GM18519 (cell line): ENCODE data around the gene MCCC1.
A peak's percentile ranks its signal among the peaks of the same experiment; 100 is the strongest.

Experiments
- ATAC-seq: cut with Tn5 transposase; IDR thresholded peaks from one replicate; pipeline ENCODE4 v1.9.1; 2021; ENCODE audit warnings: mild to moderate bottlenecking, moderate library complexity; ENCODE audit not compliant: unreplicated experiment, low FRiP score

The MCCC1 gene

DNA sequence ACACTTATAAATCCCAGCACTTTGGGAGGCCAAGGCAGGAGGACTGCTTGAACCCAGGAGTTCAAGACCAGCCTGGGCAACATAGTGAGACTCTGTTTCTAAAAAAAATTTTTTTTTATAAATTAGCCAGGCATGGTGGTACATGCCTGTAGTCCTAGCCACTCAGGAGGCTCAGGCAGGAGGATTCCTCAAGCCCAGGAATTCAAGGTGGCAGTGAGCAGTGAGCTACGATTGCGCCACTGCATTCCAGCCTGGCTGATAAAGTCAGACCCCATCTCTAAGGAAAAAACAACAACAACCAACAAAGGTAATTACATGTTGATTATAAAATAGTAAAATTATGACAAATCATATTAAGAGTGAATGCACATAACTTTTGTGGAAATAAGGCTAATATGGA lies 40.9 kb downstream of the MCCC1 start:
- no peak for ATAC-seq

DNA sequence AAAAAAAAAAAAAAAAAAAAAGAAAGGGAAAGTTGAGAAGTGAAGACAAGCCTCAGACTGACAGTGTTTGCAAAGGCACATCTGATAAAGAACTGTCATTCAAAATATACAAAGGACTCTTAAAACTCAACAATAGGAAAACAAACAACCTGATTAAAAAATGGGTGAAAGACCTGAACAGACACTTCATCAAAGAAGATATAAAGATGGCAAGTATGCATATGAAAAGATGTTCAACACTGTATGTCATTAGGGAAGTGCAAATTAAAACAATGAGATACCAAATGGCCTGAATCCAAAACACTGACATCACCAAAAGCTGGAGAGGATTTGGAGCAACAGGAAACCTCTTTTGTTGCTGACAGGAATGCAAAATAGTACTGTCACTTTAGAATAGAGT lies 48.6 kb downstream of the MCCC1 start:
- no peak for ATAC-seq

DNA sequence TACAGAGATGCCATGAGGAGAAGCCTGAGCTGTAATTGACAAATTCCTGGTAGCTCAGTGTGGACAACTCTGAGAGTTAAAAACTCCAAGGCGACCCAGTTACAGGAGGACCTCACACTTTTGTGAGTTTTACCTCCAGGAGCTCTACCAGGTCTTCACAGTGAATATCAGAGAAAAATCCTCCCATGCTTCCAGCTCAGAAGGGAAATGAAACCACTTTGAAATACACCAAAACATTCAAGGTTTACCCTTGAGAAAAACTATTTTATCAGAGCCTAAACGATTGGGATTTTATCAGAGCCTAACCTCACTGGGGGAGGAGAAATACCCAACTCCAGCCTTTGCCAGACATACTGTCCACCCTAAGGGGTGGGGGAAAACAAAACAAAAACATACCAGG lies 52.4 kb downstream of the MCCC1 start:
- ATAC-seq: no peak

DNA sequence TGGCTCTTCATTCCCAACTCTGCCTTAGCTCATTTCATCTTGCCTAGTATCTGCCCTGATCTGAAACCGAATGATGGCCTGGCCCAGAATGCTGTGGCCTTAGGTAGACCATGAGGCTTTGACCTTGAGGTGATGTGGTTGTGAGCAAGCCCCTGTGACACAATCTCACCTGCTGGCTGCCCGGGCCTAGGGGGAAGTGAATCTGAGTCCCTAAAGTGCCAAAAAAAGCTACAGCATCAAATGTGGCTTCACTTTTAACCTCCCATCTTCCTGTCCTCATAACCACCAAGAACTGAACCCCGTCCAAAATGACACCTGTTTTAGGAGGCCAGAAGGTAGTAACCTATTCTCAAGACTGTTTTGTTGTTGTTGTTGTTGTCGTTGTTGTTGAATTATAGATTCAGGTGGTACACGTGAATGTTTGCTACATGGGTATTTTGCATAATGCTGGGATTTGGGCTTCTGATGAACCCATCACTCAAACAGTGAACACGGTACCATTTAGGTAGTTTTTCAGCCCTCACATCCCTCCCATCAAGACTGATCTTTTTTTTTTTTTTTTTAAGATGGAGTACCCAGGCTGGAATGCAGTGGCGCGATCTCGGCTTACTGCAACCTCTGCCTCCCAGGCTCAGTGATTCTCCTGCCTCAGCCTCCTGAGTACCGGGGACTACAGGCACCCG lies 54.6 kb downstream of the MCCC1 start:
- peak; percentile 93 for ATAC-seq

DNA sequence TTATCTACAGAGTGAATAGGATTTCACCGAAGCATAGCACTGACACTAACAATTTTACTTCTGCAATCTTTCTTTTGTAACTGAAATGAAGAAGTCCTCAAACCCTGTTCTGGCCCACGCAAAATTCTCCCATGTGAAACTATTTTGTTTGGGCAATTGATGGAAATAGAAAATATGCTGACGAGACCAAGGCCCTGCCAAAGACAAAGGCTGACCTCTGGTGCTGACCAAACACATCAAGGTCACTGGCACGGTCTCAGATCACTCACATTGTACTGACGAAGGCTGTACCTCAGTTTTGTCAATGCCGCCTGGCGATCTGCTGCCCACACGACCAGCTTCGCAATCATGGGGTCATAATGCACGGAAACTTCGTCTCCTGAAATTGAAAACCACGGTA lies 60.5 kb downstream of the MCCC1 start:
- ATAC-seq: no peak

- ATAC-seq: no peak
Observed at GRCh38 chr3:183038221-183038620, 61.1 kb downstream of the MCCC1 start.

GRCh38 chr3:183033746-183034145 lies 65.5 kb downstream of the MCCC1 start:
- ATAC-seq: no peak

GRCh38 chr3:183032880-183033555 lies 66.3 kb downstream of the MCCC1 start:
- no peak for ATAC-seq

DNA sequence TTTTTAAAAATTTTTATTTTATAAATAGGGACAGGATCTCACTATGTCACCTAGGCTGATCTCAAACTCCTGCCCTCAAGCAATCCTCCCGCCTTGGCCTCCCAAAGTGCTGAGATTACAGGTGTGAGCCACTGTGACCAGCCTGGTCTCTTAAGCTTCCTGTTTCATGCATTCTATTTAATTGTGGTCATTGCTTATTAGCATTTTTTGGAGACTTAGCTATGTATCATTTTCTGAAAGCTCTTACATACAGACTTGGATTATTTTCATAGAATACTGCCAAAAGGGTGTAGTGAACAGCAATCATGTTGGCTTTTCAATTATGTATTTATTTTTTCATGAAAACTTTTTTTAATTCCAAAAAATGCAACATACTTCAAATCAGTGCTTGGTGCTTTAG lies 67.5 kb downstream of the MCCC1 start:
- no peak for ATAC-seq

- ATAC-seq: no peak
Observed at GRCh38 chr3:183028416-183028815, 70.9 kb downstream of the MCCC1 start.

DNA sequence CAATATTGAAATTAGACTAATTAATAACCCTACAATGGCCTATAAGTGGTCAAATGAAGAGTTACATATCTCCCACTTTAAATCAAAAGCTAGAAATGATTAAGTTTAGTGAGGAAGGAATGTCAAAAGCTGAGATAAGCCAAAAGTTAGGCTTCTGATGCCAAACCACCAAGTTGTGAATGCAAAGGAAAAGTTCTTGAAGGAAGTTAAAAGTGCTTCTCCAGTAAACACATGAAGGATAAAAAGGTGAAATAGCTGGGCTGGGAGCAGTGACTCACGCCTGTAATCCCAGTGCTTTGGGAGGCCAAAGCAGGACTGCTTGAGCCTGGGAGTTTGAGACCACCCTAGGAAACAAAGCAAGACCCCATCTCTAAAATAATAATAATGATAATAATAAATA lies 72.0 kb downstream of the MCCC1 start:
- no peak for ATAC-seq

- ATAC-seq: no peak
Observed at GRCh38 chr3:183022936-183023516, 76.3 kb downstream of the MCCC1 start.

DNA sequence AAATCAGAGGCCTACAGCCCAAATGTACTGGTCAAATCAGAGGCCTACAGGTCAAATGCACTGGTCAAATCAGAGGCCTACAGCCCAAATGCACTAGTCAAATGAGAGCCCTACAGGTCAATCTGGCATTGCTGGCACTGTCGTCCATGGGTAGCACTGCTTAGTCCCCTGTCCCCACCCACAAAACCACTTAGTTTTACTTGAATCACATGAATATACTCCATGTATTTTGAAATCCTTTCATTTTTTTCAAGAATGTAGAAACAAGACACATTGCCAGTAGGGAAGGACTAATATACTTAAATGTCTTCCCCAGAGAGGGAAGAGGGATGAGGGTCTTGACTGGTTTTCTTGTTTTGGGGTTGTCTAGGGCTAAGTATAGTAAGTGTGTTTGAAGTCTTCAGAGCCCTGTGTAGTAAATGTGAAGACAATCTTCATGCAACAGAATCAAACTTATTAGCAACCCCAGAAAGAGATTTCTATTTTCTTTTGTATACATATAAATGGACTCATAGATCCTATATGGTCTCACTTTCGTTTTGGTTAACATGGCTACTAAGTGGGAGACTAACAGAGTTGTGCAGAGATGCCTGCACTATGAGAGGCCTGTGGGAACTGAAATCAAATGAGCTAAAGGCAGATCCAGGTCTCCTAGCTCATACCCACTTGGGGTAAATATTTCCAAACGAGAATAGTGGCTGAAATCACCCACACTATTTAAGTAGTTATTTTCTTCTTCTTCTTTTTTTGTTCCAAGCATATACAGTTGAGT lies 80.7 kb downstream of the MCCC1 start:
- ATAC-seq: no peak

GRCh38 chr3:183015185-183015584 lies 84.1 kb downstream of the MCCC1 start:
- no peak for ATAC-seq

GRCh38 chr3:183013856-183014255 lies 85.4 kb downstream of the MCCC1 start:
- no peak for ATAC-seq

GRCh38 chr3:183013074-183013473 lies 86.2 kb downstream of the MCCC1 start:
- ATAC-seq: no peak

DNA sequence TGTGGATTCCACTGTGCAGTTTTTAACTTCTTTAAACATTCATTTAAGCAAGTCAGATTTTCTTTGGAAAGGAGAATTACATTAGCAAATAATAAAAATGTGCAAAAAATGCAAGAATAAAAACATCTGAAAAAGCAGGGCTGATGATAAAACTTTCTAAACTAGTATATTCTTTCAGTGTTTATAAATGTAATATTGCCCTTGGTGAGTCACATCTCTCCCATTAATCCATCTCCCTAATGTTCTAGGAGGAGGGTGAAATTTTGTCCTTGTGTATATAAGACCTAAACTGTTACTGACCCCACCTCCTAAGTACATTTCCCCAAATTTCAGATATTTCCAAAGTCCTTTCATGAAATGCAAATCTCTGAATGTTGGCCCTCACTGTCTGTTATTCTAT lies 90.5 kb downstream of the MCCC1 start:
- ATAC-seq: no peak

GRCh38 chr3:183008303-183008702 lies 91.0 kb downstream of the MCCC1 start:
- ATAC-seq: no peak

DNA sequence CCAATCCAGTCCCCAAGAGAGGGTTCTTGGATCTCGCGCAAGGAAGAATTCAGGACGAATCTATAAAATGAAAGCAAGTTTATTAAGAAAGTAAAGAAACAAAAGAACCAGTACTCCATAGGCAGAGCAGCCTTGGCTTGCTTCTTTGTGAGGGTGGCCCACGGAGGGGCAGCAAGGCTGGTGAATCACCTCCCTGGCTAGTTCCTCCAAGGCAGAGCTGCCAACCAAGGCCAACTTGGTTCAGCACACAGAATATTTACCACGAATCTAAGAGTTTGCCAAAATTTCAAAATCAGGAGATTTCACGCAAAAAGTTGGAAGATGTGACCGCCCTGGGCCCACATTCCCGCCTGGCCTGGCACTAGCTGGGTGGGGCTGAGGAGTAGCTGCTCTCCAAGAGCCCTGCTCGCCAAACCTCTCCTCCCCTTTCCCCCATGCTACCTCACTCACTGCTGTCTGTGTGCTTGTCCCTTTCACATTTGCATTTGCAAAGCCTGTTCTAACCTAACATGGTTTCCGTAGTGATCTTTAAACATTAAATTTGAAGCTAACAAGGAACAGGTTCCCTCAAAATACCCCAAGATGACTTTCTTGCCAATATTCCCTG lies 92.8 kb downstream of the MCCC1 start:
- no peak for ATAC-seq

GRCh38 chr3:182999767-183000166 lies 99.5 kb downstream of the MCCC1 start:
- ATAC-seq: no peak
